Smooth muscle cell (in vitro differentiated cells): ENCODE measurements around the gene SUCLA2. TPM values are rescaled to one million over a fixed set of nuclear protein-coding genes. Genes with fewer than 3 reads are reported as not detected.

Experiments
- DNase-seq: peaks from one replicate; lab custom pipeline; 2025; ENCODE audit not compliant: unreplicated experiment; lab: John Stamatoyannopoulos, UW
- H2AFZ ChIP-seq: fragments of 200-600 bp; sonication (generic); 2 replicates; pipeline ENCODE4 v1.6.0; 2016; ENCODE audit warnings: antibody characterized with exemption, low read depth, mild to moderate bottlenecking
- H3F3A ChIP-seq: fragments of 200-600 bp; sonication (generic); 2 replicates; pipeline ENCODE4 v1.6.0; 2017; ENCODE audit warnings: antibody characterized with exemption, low read depth
- H3K27ac ChIP-seq: fragments of 200-600 bp; sonication (generic); 2 replicates; pipeline ENCODE4 v1.5.1; 2016; ENCODE audit warnings: low read depth, mild to moderate bottlenecking
- H3K27me3 ChIP-seq: fragments of 200-600 bp; sonication (generic); 2 replicates; pipeline ENCODE4 v1.6.1; 2016; ENCODE audit warnings: low read depth, mild to moderate bottlenecking
- H3K36me3 ChIP-seq: fragments of 200-600 bp; sonication (generic); 2 replicates; pipeline ENCODE4 v1.5.1; 2016; ENCODE audit warnings: low read depth
- H3K4me1 ChIP-seq: fragments of 200-600 bp; sonication (generic); 2 replicates; pipeline ENCODE4 v1.5.1; 2016; ENCODE audit warnings: low read depth
- H3K4me2 ChIP-seq: fragments of 200-600 bp; sonication (generic); 2 replicates; pipeline ENCODE4 v1.6.0; 2016; ENCODE audit warnings: mild to moderate bottlenecking
- H3K4me3 ChIP-seq: fragments of 200-600 bp; sonication (generic); 2 replicates; pipeline ENCODE4 v1.5.1; 2016; ENCODE audit warnings: mild to moderate bottlenecking
- H3K79me2 ChIP-seq: fragments of 200-600 bp; sonication (generic); 2 replicates; pipeline ENCODE4 v1.6.0; 2016; ENCODE audit warnings: low read depth, mild to moderate bottlenecking
- H3K9ac ChIP-seq: fragments of 200-600 bp; sonication (generic); 2 replicates; pipeline ENCODE4 v1.6.0; 2016; ENCODE audit warnings: low read depth
- H3K9me3 ChIP-seq: fragments of 200-600 bp; sonication (generic); replicated peaks from 2 replicates; pipeline ENCODE4 v1.5.1; 2016; ENCODE audit warnings: low read depth
- H4K20me1 ChIP-seq: fragments of 200-600 bp; sonication (generic); 2 replicates; pipeline ENCODE4 v1.6.0; 2016; ENCODE audit warnings: low read depth
- WGBS: methylation state at CpG from one replicate; pipeline ENCODE4 v1.1.7; 2016; ENCODE audit warnings: low lambda C conversion rate; 5-methylcytosine and 5-hydroxymethylcytosine counted together
- polyA plus RNA-seq: library from polyadenylated mRNA; unstranded; fragments of >200 nt; fragmentation: Nextera tagmentation; extraction: Ambion mirVana; gene quantifications from 2 replicates; pipeline ENCODE4 v1.2.1, GENCODE V29; 2016
- total RNA-seq: library from RNA; depleted of rRNA; stranded (reverse); fragments of >200 nt; gene quantifications from 2 replicates; pipeline ENCODE4 v1.2.3, GENCODE V29; 2014
- TF ChIP-seq, protein P1 (sequence below): fragments of 200-600 bp; sonication (generic); IDR thresholded peaks from 2 replicates; pipeline ENCODE4 v1.5.1; 2017; ENCODE audit warnings: borderline replicate concordance, mild to moderate bottlenecking, antibody characterized with exemption; ENCODE audit not compliant: insufficient read depth, poor library complexity, severe bottlenecking

SUCLA2 gene
- total and polyA plus RNA-seq, 2 experiments from 2014 or later: 48.3 to 62.0 TPM

- Histone ChIP-seq H3K9me3 (no peaks in the 10 kb centered on the region), H3K27ac (no peak overlapping the region), H3K9ac (no peak overlapping the region), H3K27me3 (no peaks in the 10 kb centered on the region), H2AFZ (no peak overlapping the region), H3K4me2 (no peak overlapping the region), H3K4me3 (no peak overlapping the region), H3K4me1 (peaks cover 5% of the 10 kb centered on the region), H4K20me1 (no peaks in the 10 kb centered on the region), H3F3A (no peaks in the 10 kb centered on the region), H3K36me3 (peaks cover 8% of the 10 kb centered on the region), H3K79me2 (no peaks in the 10 kb centered on the region)
- TF ChIP-seq, protein P1, sequence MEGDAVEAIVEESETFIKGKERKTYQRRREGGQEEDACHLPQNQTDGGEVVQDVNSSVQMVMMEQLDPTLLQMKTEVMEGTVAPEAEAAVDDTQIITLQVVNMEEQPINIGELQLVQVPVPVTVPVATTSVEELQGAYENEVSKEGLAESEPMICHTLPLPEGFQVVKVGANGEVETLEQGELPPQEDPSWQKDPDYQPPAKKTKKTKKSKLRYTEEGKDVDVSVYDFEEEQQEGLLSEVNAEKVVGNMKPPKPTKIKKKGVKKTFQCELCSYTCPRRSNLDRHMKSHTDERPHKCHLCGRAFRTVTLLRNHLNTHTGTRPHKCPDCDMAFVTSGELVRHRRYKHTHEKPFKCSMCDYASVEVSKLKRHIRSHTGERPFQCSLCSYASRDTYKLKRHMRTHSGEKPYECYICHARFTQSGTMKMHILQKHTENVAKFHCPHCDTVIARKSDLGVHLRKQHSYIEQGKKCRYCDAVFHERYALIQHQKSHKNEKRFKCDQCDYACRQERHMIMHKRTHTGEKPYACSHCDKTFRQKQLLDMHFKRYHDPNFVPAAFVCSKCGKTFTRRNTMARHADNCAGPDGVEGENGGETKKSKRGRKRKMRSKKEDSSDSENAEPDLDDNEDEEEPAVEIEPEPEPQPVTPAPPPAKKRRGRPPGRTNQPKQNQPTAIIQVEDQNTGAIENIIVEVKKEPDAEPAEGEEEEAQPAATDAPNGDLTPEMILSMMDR: no peak
- 100% methylated on average over 2 of the region's 2 CpGs for WGBS
- DNase-seq: no peak
Observed at GRCh38 chr13:48042894-48043293, 41.8 kb upstream of the SUCLA2 start.

DNA sequence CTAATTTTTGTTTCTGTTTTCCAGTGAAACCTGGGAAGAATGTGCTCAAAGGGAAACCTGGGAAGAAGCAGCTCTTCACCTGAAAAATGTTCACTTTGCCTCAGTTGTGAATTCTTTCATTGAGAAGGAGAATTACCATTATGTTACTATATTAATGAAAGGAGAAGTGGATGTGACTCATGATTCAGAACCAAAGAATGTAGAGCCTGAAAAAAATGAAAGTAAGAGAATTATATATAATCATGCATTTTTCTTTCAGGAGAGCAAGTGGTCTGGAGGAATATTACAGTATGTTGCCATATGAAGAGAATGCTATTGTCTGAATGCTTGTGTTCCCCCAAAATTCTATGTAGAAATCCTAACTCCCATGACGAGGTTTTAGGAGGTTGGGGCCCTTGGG is 39.8 kb upstream of the SUCLA2 start:
- Histone ChIP-seq H3K27ac (no peak overlapping the region), H3K9ac (no peak overlapping the region), H3K36me3 (peaks cover 8% of the 10 kb centered on the region), H3K4me3 (no peak overlapping the region), H2AFZ (no peak overlapping the region), H3K9me3 (no peaks in the 10 kb centered on the region), H3K27me3 (no peaks in the 10 kb centered on the region), H3K4me2 (no peak overlapping the region), H3K79me2 (no peaks in the 10 kb centered on the region), H4K20me1 (no peaks in the 10 kb centered on the region), H3K4me1 (peaks cover 13% of the 10 kb centered on the region), H3F3A (peaks cover 4% of the 10 kb centered on the region)
- TF ChIP-seq, protein P1: no peak
- 91% methylated on average over 1 of the region's 1 CpG for WGBS
- DNase-seq: no peak

GRCh38 chr13:48040049-48040448 is 39.0 kb upstream of the SUCLA2 start:
- H3K9ac ChIP-seq: no peak overlapping the region
- no peaks in the 10 kb centered on the region for H3K9me3 ChIP-seq
- H3K36me3 ChIP-seq: peaks cover 8% of the 10 kb centered on the region
- TF ChIP-seq, protein P1: no peak
- H4K20me1 ChIP-seq: no peaks in the 10 kb centered on the region
- no peaks in the 10 kb centered on the region for H3K79me2 ChIP-seq
- H3K4me2 ChIP-seq: no peak overlapping the region
- peaks cover 13% of the 10 kb centered on the region for H3K4me1 ChIP-seq
- no peaks in the 10 kb centered on the region for H3K27me3 ChIP-seq
- H3F3A ChIP-seq: peaks cover 4% of the 10 kb centered on the region
- no peak overlapping the region for H3K4me3 ChIP-seq
- no peak overlapping the region for H2AFZ ChIP-seq
- no peak overlapping the region for H3K27ac ChIP-seq
- no peak for DNase-seq

DNA sequence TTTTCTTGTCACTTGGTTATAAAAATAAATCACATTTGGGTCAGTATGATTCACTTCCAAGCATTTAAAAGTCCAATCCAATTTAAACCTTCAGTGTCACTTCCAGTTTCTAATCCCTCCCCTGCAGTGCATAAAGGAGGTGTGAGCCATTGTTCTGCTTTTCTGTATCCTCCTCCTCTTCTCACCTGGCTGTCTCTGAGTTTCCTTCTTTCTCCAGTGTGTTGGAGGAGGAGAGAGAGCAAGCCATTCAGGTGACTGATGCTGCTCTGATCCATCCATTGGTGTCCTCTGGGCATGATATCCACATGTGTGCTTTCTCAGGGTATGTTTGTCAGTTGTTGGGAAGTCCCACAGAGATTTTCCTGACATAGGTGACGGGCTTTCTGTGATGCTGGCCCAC is 37.7 kb upstream of the SUCLA2 start:
- TF ChIP-seq, protein P1: no peak
- no peak overlapping the region for H3K9ac ChIP-seq
- H2AFZ ChIP-seq: no peak overlapping the region
- peak overlapping the region; percentile 89 for H3K4me2 ChIP-seq
- no peaks in the 10 kb centered on the region for H3K27me3 ChIP-seq
- peaks cover 8% of the 10 kb centered on the region for H3K36me3 ChIP-seq
- no peaks in the 10 kb centered on the region for H3K9me3 ChIP-seq
- H3K4me3 ChIP-seq: peak overlapping the region; percentile 80
- H3K4me1 ChIP-seq: peaks cover 13% of the 10 kb centered on the region
- H3F3A ChIP-seq: peaks cover 4% of the 10 kb centered on the region
- DNase-seq: no peak
- H3K27ac ChIP-seq: peak overlapping the region; percentile 96
- no peaks in the 10 kb centered on the region for H4K20me1 ChIP-seq
- WGBS: 100% methylated on average over 1 of the region's 1 CpG
- H3K79me2 ChIP-seq: no peaks in the 10 kb centered on the region
